Neutrophil (primary cell): ENCODE data around the gene ZNF423.

Source experiments
- H3K27ac ChIP-seq: fragments of 200-600 bp; sonication (generic); 2 replicates; pipeline ENCODE4 v1.5.1; 2016; ENCODE audit warnings: mild to moderate bottlenecking, moderate library complexity
- H3K27me3 ChIP-seq: fragments of 200-600 bp; sonication (generic); 2 replicates; pipeline ENCODE4 v1.6.0; 2016; ENCODE audit warnings: mild to moderate bottlenecking
- H3K36me3 ChIP-seq: fragments of 200-600 bp; sonication (generic); 2 replicates; pipeline ENCODE4 v1.5.1; 2017
- H3K4me1 ChIP-seq, 2 experiments: fragments of 200-600 bp in 1 of 2; sonication (generic) in 1 of 2; 1 replicate in 1 of 2; 2 replicates in 1 of 2; pipeline versions ENCODE4 v1.5.1 to v1.6.1; 2013 to 2016; ENCODE audit warnings: low read depth in 1 of 2, low read length in 1 of 2, mild to moderate bottlenecking in 1 of 2, moderate library complexity in 1 of 2; ENCODE audit not compliant: control insufficient read depth in 1 of 2, insufficient read depth in 1 of 2
- H3K4me3 ChIP-seq, 2 experiments: fragments of 200-600 bp in 1 of 2; sonication (generic) in 1 of 2; 1 replicate in 1 of 2; 2 replicates in 1 of 2; pipeline ENCODE4 v1.5.1; 2013 to 2016; ENCODE audit warnings: low read depth in 1 of 2, low read length in 1 of 2, mild to moderate bottlenecking in 1 of 2, moderate library complexity in 1 of 2
- H3K9me3 ChIP-seq: fragments of 200-600 bp; sonication (generic); 2 replicates; pipeline ENCODE4 v1.5.1; 2016
- CTCF ChIP-seq: fragments of 200-600 bp; sonication (generic); IDR thresholded peaks from 2 replicates; pipeline ENCODE4 v1.5.1; 2016; ENCODE audit warnings: antibody characterized with exemption

ZNF423 gene

GRCh38 chr16:49760815-49761214 lies 95.1 kb downstream of the ZNF423 start:
- Histone ChIP-seq H3K36me3 (no peaks in the 10 kb centered on the region), H3K9me3 (no peaks in the 10 kb centered on the region), H3K27me3 (peaks cover 11% of the 10 kb centered on the region), H3K27ac (no peak overlapping the region), H3K4me3 (no peak overlapping the region), H3K4me1 (no peaks in the 10 kb centered on the region)
- no peak for TF ChIP-seq CTCF

GRCh38 chr16:49757559-49758069 lies 98.3 kb downstream of the ZNF423 start:
- Histone ChIP-seq H3K36me3 (no peaks in the 10 kb centered on the region), H3K9me3 (no peaks in the 10 kb centered on the region), H3K27me3 (peaks cover 43% of the 10 kb centered on the region), H3K4me1 (no peaks in the 10 kb centered on the region), H3K4me3 (no peak overlapping the region), H3K27ac (no peak overlapping the region)
- TF ChIP-seq CTCF = no peak

- H3K4me3 ChIP-seq = no peak overlapping the region
- no peak for TF ChIP-seq CTCF
- H3K27ac ChIP-seq = no peak overlapping the region
- H3K27me3 ChIP-seq = peaks cover 46% of the 10 kb centered on the region
- H3K36me3 ChIP-seq = no peaks in the 10 kb centered on the region
- no peaks in the 10 kb centered on the region for H3K4me1 ChIP-seq
- H3K9me3 ChIP-seq = no peaks in the 10 kb centered on the region
Measured at GRCh38 chr16:49756775-49757558, 98.9 kb downstream of the ZNF423 start.

GRCh38 chr16:49755716-49756505 lies 100.0 kb downstream of the ZNF423 start:
- TF ChIP-seq CTCF = no peak
- Histone ChIP-seq H3K27ac (no peak overlapping the region), H3K4me1 (no peaks in the 10 kb centered on the region)

GRCh38 chr16:49755313-49755620 lies 100.6 kb downstream of the ZNF423 start:
- Histone ChIP-seq H3K4me1 (no peaks in the 10 kb centered on the region), H3K4me3 (no peak overlapping the region), H3K36me3 (no peaks in the 10 kb centered on the region), H3K9me3 (no peaks in the 10 kb centered on the region), H3K27me3 (peaks cover 46% of the 10 kb centered on the region), H3K27ac (no peak overlapping the region)
- TF ChIP-seq CTCF = no peak

More at GRCh38 chr16:49755716-49756505, 100.0 kb downstream of the ZNF423 start:
- Histone ChIP-seq H3K27me3 (peaks cover 46% of the 10 kb centered on the region), H3K4me3 (no peak overlapping the region), H3K9me3 (no peaks in the 10 kb centered on the region), H3K36me3 (no peaks in the 10 kb centered on the region)
